Fibroblast of gingiva (primary cell): ENCODE data around the gene PMIS2.
"Not testable (repeated sequence)": the region's sequence is repeated elsewhere in the genome, so short reads cannot be mapped to it uniquely, and the experiment has no call there.

Experiments used
- DNase-seq: peaks from one replicate; pipeline ENCODE4 v3.0.0-alpha.2; 2011; ENCODE audit warnings: low read depth

The PMIS2 gene

DNA sequence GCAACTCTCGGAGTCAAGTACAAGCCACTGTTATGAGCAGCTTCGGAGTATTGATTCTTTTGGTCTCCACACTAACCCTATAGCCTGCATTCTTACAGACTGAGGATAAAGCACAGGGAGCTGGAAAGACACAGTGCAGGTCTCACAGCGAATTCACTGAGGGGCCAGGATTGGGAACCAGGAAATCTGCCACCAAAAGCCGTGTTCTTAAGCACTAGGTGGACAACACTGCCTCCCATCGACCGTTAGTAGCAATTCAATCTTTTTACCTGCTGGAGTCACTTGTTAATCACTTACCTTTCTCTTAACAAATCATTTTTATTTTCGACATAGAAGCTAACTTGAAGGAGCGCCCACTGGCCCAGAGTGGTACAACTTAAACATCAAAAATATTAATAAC lies 6.3 kb downstream of the PMIS2 start:
- no peak for DNase-seq

DNA sequence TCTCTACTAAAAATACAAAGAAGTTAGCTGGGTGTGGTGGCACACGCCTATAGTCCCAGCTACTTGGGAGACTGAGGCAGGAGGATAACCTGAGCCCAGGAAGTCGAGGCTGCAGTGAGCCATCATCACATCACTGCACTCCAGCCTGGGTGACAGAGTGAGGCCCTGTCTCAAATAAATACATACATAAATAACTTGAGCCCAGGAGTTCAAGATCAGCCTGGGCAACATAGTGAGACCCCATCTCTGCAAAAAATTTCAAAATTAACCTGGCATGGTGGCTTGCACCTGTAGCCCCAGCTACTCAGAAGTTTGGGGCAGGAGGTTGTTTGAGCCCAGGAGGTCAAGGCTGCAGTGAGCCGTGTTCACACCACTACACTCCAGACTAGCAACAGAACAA lies 9.1 kb downstream of the PMIS2 start:
- not testable (repeated sequence) for DNase-seq

DNA sequence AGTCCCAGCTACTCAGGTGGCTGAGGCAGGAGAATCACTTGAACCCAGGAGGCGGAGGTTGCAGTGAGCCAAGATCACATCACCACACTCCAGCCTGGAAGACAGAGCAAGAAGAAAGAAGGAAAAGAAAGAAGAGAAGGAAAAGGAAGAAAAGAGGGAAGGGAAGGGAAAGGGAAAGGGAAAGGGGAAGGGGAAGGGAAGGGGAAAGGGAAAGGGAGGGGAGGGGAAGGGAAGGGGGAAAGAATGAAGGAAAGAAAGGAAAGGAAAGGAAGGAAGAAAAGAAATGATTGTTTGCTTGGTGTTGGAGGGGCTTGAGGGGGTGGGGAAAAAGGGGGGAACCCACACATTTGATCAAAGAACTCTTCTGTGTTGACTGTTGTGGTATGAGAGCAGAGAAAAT lies 10.0 kb downstream of the PMIS2 start:
- no peak for DNase-seq

DNA sequence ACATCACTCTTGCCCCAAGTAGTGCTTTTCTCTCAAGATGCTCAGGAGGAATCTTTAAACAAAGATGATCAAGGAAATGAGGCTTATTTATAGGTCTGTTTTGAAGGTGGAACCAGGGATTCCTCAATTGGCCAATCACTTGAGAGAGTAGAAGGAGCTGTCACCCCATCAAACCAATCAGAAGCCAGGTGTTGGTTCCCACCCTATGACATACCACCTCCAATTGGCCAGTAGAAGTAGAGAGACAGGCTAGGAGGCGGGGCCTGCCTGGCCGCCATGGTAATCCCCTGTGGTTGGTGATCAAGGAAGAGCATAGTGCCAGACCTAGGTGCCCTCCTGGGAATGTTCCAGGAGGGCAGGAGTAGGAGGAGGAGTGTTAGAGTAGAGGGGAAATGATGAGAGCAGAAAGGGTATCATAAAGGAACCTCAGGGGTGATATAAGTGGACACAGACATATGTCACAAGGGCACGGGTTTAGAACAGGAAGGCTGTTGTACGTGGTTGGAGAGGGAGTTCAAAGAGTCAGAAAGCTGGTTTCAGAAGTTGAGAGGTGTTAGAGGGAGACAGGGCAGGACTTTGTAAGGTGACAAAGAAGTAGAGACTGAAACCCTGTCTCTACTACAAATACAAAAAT lies 10.5 kb downstream of the PMIS2 start:
- no peak for DNase-seq

DNA sequence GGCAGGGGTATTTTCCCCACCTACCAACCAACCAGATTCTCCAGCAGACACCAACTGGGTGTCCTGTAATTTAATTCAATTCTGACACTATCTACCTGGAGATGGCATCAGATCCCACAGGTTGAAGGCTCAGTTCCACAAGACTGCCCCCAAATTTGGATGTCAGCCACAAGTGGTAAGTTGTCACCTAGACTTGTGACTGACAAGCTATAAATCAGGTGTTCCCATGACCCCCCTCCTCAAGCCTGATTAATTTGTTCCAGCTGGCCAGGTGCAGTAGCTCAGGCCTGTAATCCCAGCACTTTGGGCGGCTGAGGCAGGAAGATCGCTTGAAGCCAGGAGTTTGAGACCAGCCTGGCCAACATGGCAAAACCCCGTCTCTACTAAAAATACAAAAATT lies 16.0 kb downstream of the PMIS2 start:
- no peak for DNase-seq

DNA sequence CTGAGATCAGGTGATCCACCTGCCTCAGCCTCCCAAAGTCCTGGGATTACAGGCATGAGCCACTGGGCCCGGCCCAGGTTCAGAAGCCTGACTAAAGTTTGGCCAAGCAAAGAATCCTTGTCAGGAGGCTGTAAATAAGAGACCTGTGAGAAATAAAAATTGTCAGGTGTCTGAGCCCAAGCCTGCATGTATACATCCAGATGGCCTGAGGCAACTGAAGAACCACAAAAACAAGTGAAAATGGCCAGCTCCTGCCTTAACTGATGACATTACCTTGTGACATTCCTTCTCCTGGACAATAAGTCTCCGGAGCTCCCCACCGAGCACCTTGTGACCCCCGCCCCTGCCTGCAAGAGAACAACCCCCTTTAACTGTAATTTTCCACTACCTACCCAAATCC lies 18.5 kb downstream of the PMIS2 start:
- DNase-seq = not testable (repeated sequence)

DNA sequence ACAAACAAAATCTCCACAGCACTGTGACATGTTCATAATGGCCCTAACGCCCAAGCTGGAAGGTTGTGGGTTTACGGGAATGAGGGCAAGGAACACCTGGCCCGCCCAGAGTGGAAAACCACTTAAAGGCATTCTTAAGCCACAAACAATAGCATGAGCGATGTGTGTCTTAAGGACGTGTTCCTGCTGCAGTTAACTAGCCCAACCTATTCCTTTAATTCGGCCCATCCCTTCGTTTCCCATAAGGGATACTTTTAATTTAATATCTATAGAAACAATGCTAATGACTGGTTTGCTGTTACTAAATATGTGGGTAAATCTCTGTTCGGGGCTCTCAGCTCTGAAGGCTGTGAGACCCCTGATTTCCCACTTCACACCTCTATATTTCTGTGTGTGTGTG lies 21.2 kb downstream of the PMIS2 start:
- not testable (repeated sequence) for DNase-seq

DNA sequence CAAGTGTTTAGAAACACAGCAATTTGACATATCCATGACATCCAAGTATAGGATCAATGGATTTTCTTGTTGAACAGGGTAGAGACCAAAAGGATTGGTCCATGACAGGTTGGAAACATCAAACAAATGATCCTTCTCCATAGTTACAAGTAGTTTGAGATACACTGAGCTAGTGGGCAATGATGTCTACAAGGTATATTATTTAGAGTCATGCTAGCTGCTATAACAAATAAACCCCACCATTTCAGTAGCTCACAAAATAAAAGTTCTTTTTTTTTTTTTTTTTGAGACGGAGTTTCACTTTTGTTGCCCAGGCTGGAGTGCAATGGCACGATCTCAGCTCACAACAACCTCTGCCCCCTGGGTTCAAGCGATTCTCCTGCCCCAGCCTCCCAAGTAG lies 21.7 kb downstream of the PMIS2 start:
- DNase-seq = no peak

DNA sequence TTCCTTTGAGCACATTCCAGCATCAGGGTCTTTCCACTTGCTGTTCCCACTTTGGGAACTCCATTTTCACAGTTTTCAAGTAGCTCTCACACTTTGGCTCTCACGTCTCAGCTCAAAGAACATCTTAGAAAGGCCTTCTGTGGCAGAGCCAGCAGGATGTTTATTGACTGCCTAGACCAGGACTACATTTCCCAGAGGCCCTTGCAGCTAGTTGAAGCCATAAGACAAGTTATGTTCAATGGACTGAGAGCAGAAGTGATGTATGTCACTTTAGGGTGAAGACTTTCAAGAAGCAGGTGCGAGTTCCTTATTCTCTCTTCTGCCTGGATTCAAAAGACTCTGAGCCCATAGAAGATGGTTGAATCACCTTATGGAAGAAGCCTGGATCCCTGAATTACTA lies 22.3 kb downstream of the PMIS2 start:
- no peak for DNase-seq

DNA sequence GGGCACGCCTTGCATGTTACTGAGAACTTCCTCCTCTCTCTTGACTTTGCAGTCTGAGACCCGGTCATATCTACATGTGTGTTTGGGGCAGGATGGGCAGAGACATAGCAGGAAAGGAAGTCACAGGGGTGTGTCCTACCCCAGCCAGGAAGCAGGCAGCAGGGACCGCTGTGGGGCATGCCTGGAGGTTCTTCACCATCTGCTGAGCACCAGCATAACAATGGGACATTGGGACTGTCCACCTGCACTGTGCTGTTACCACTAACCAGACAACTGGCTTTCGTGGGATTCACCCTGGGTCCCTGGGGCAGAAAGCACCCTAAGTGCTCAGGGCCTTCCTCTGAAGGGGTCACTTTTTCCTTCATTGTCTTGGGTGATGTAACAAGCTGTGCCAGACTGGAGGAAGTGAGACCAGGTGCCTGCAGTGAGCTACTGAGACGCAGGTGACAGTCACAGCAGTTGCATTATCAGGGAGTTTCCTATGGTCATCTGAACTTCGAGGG lies 23.9 kb downstream of the PMIS2 start:
- DNase-seq = no peak

DNA sequence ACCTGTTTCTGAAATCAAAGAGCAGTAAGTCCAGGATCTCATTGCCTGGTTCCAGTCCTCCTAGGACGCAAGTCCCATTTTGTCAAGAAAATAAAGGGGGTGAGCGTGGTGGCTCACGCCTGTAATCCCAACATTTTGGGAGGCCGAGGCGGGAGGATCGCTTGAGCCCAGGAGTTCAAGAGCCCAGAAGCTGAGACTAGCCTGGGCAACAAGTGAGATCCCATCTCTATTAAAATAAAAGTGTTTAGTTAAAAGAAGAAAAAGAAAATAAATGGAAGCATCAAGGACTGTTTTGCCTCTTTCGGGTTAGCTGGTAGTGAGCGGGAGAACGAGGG lies 26.2 kb downstream of the PMIS2 start:
- DNase-seq = no peak

DNA sequence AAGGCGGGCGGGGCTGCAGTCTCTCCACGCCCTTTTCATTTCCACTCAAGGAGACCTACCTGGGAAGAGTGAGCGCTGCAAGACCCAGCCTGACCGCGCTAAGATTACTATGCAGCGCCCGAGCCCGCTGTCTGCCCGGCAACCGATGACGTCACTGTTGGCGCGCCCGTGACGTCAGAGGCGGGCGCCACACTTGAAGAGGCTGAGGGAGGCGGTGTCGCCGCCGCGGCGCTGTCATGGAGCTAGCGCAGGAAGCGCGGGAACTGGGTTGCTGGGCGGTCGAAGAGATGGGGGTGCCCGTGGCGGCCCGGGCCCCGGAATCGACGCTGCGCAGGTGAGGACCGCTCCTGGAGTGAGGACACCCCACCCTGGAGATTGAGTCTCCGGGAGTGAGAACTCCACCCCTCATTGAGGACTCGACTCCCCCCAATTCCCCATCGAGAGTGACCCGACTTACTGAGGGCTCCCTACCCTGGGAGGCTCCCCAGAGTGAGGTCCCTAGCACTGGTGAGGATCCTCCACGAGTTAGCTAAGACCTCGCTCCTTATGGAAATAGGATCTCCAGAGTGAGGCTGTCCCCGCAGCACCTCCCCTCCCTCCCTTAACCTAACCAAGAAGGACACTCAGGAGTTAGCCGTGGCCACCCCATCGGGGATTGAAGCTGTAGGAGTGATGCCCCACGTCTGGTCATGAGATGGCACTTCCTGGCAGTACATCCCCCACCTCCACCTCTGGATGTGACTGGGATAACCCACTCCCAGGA lies 26.8 kb downstream of the PMIS2 start, which contains the start of gene HAUS5:
Gene HAUS5, plus strand, starts transcription at position 177 of the 763 bp plus-strand sequence. Its CDS starts 60 bp downstream, at position 237.
- peak; percentile 86 for DNase-seq

DNA sequence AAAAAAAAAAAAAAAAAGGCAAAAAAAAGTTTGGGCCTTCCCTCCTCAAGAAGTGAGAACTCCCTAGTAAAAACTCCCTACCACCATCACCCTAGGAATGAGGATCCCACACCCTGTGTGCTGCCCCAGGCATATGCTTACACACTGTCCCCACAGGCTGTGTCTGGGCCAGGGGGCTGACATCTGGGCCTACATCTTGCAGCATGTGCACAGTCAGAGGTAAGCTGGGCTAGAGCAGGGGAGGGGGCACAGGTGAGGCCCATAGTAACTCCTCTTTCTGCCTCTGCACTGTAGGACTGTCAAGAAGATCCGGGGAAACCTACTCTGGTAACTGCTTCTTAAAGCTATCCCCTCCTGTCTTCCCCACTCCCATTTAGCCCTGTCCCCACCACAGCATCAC lies 27.6 kb downstream of the PMIS2 start:
- no peak for DNase-seq

DNA sequence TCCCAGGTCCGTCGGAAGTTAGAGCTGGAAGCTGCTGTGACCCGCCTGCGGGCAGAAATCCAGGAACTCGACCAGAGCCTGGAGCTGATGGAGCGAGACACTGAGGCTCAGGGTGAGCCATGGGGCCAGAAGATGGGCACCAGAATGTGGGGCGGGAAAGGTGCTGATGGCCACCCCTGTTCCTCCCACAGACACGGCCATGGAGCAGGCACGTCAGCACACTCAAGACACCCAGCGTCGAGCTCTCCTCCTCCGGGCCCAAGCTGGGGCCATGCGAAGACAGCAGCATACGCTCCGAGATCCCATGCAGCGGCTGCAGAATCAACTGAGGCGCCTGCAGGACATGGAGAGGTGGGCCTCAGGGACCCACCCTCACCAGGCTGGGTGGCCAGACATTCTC lies 29.1 kb downstream of the PMIS2 start:
- no peak for DNase-seq

DNA sequence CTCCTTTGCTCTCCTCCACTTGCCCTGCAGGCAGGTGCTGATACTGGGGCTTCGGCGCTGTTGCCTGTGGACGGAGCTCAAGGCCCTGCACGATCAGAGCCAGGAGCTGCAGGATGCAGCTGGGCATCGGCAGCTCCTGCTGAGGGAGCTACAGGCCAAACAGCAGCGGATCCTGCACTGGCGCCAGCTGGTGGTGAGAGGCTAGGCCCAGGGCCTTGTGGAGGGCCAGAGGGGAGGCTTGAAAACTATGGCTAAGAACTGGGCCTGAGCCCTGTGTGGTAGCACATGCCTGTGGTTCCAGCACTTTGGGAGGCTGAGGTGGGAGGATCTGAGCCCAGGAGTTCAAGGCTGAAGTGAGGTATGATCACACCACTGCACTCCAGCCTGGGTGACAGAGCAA lies 32.9 kb downstream of the PMIS2 start:
- DNase-seq = no peak

DNA sequence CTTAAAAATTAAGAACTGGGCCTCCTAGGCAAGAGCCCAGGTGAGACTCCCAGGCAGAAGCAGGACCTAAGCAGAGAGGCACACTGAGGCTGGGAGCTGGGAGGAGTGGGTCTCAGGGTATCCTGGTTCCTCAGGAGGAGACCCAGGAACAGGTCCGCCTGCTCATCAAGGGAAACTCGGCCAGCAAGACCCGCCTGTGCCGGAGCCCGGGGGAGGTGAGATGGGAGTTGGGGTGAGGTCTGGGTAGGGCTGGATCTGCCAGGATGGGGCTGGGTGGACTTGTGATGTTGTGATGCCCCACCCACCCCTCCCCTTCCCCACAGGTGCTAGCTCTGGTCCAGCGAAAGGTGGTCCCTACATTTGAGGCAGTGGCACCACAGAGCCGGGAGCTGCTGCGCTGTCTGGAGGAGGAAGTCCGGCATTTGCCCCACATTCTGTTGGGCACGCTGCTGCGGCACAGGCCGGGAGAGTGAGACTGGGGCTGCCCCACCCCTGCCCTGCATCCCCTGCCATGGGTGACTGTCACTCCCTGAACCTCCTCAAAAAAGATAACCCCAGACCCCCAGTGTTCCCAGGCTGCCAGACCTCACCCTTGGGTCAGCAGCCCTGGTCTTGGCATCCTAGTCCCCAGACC lies 33.4 kb downstream of the PMIS2 start:
- DNase-seq = no peak

DNA sequence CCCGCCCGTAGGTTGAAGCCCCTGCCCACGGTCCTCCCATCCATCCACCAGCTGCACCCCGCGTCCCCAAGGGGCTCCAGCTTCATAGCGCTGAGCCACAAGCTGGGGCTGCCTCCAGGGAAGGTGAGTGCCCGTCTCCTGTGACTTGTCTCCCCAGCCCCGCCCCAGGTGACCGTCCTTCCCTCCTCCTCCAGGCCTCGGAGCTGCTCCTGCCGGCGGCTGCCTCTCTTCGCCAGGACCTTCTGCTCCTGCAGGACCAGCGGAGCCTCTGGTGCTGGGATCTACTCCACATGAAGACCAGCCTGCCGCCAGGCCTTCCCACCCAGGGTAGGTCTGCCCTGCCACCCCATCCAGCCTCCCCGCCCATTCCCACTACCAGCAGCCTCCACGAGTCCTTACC lies 34.0 kb downstream of the PMIS2 start:
- DNase-seq = no peak

DNA sequence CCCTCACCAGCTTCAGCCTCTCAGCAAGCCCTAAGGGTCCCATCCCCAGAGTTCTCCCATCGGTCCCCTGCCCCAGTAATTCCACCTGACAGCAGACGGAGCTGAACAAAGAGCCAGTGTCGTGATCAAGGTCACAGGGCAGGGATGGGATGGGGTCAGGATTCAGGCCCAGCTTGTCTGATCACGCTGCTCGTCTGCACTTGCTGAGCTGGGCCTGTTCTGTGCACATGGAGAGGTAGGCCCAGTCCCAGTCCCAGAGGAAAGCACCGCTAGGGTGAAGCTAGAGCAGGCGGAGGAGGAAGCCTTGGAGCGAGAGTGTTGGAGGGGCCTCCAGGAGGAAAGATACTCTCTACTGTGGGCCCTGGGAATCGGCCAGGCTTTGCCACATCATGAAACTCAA lies 35.7 kb downstream of the PMIS2 start:
- DNase-seq = no peak

DNA sequence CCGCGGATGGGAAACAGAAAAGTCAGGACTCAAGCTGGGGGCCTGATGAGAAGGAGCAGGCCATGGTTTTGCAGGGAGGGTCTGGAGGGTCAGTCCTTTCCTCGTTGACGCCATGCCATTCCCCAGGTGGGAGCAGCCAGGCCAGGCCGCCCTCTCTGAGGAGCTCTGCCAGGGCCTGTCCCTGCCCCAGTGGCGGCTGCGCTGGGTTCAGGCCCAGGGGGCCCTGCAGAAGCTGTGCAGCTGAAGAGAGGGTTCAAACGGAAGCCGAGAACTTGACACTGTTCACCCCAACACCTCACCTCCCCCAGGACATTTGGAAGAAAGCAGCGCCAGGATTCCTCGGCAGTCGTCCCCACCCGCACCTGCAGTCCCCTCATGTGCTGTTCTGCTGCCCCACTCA lies 36.8 kb downstream of the PMIS2 start:
- DNase-seq = no peak

DNA sequence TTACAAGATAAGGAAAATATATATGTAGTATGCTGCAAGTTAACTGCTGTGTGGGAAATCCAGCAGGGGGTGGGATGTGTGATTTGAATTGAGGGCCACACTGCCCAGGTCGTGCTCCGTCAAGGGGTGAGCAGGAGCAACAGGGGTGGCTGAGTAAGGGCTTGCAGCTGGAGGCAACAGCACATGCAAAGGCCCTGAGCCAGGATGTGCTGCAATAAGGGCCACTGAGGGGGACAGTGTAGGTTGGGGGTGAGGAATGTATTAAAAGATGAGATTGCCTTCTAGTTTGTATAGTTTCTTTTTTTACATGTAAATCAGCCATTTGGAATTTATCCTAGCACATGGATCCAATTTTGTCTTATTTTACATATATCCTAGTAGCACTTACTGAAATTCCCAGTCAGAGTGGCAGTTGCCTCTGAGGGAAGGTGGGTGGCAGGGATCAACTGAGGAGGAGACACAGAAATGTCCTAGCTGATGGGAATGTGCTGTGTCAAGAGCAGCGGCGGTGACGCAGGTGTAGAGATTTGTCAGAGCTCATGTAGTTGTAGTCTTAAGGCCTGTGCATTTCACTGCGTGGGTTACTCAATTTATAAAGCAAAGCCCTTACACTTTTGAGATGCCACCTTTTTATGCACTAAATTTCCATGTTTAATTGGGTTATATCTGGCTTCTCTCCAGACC lies 37.5 kb downstream of the PMIS2 start:
- DNase-seq = no peak

DNA sequence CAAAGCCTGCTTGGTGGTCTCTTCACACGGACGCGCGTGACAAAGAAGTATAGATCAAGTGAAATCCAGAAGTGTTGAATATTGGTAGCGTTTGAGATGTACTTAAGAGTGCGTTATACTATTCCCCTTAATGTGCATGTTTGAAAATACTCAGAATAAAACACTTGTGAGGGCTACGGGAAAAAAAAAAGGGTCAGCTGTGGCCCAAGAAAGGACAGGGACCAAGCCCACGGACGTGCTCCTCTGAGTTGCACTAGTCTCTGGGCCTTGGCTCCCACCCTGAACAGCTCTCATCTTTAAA lies 42.2 kb downstream of the PMIS2 start:
- DNase-seq = no peak

DNA sequence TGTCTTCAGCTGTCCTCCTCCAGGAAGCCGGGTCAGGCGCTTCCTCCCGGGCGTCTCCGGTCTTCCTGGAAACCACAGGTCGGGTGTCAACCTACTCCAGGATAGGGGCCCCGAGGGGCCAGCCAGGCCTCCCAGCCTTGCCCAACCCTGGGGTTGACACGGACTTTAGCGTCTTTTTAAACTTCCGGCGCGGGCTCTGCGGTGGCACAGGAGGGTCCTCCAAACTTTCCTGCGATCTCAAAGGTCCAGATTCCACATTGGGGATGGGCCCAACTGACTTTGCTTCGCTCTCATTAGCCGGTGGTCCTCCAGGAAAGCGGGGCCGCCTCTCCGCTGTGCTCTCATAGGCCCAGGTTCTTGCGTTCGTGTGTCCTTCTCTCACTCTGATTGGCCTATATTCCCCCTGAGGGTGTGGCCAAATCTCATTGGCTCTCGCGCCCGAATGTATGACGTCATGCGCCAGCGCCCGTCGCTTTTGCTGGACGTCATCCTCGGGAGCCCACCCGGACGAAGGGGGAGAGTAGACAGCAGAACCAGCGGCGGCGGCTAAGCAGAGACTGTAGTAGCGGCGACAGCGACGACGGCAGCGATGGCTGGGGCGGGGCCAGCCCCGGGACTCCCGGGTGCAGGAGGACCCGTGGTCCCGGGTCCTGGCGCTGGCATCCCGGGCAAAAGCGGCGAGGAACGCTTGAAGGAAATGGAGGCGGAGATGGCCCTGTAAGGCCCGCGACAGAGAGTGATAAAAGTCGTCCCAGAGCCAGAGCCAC lies 42.8 kb downstream of the PMIS2 start, which contains the start of gene RBM42:
Gene RBM42, plus strand, starts transcription at position 472 of the 767 bp plus-strand sequence. Its CDS starts 118 bp downstream, at position 590.
- DNase-seq = peak; percentile 99
